A549 treated with CpdA at 1 μM for 4 hours (cell line): ENCODE data around the gene ADGRA1. TPM values are rescaled to one million over a fixed set of nuclear protein-coding genes. Genes with fewer than 3 reads are reported as not detected.

Experiments used
- total RNA-seq: library from RNA; stranded (reverse); fragments of 200-300 nt; extraction: Qiagen RNA extraction; gene quantifications from 5 replicates; pipeline ENCODE4 v1.2.3, GENCODE V29; 2022; ENCODE audit warnings: low read depth

ADGRA1 gene, protein sequence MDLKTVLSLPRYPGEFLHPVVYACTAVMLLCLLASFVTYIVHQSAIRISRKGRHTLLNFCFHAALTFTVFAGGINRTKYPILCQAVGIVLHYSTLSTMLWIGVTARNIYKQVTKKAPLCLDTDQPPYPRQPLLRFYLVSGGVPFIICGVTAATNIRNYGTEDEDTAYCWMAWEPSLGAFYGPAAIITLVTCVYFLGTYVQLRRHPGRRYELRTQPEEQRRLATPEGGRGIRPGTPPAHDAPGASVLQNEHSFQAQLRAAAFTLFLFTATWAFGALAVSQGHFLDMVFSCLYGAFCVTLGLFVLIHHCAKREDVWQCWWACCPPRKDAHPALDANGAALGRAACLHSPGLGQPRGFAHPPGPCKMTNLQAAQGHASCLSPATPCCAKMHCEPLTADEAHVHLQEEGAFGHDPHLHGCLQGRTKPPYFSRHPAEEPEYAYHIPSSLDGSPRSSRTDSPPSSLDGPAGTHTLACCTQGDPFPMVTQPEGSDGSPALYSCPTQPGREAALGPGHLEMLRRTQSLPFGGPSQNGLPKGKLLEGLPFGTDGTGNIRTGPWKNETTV
- 0.02 to 0.05 TPM in 2 of 5 replicates, not detected in the others for total RNA-seq

GRCh38 chr10:133087679-133088178 lies at the start of gene ADGRA1:
Gene ADGRA1, plus strand, starts transcription at chr10:133087924. Its CDS starts 986 bp downstream, at chr10:133088910.

GRCh38 chr10:133159950-133160825 lies 72.5 kb downstream of the ADGRA1 start, which contains the start of gene KNDC1:
Gene KNDC1, plus strand, starts transcription at chr10:133160219. Its CDS starts 249 bp downstream, at chr10:133160468.

Other genes starting within 250 kb of the ADGRA1 start
- gene CFAP46, start 145.4 kb upstream of the ADGRA1 start, total RNA-seq, result 1.0 to 1.5 TPM (median 1.3 TPM) in 5 replicates
- gene KNDC1, start 72.3 kb downstream of the ADGRA1 start, total RNA-seq, result 0.82 to 2.5 TPM (median 2.1 TPM) in 5 replicates
- gene UTF1, start 142.3 kb downstream of the ADGRA1 start, total RNA-seq, result 0.07 to 0.16 TPM (median 0.14 TPM) in 3 of 5 replicates, not detected in the others
- gene VENTX, start 149.9 kb downstream of the ADGRA1 start, total RNA-seq, result 0.01 TPM in 1 of 5 replicates, not detected in the others
- gene ADAM8, start 188.9 kb downstream of the ADGRA1 start, total RNA-seq, result 2.2 to 4.4 TPM (median 3.3 TPM) in 5 replicates
- 39.4 to 48.9 TPM (median 45.1 TPM) in 5 replicates for gene TUBGCP2, start 220.9 kb downstream of the ADGRA1 start, total RNA-seq
- 62.9 to 76.6 TPM (median 66.7 TPM) in 5 replicates for gene ZNF511, start 221.0 kb downstream of the ADGRA1 start, total RNA-seq
- gene CALY, start 249.0 kb downstream of the ADGRA1 start, total RNA-seq, result 0.62 to 0.91 TPM (median 0.76 TPM) in 4 of 5 replicates, not detected in the other